Measurements from ENCODE around the gene TEPSIN.

The TEPSIN gene

GRCh38 chr17:81276781-81277180 is 37.9 kb upstream of the TEPSIN start:
- no peak overlapping the region for H3K27ac ChIP-seq
- TF ChIP-seq, protein P1, sequence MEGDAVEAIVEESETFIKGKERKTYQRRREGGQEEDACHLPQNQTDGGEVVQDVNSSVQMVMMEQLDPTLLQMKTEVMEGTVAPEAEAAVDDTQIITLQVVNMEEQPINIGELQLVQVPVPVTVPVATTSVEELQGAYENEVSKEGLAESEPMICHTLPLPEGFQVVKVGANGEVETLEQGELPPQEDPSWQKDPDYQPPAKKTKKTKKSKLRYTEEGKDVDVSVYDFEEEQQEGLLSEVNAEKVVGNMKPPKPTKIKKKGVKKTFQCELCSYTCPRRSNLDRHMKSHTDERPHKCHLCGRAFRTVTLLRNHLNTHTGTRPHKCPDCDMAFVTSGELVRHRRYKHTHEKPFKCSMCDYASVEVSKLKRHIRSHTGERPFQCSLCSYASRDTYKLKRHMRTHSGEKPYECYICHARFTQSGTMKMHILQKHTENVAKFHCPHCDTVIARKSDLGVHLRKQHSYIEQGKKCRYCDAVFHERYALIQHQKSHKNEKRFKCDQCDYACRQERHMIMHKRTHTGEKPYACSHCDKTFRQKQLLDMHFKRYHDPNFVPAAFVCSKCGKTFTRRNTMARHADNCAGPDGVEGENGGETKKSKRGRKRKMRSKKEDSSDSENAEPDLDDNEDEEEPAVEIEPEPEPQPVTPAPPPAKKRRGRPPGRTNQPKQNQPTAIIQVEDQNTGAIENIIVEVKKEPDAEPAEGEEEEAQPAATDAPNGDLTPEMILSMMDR (conservative IDR thresholded peaks at IDR 0.05), result no peak
- no peak for TF ChIP-seq ZFX (IDR thresholded peaks at IDR 0.05)

GRCh38 chr17:81274471-81274855 is 35.6 kb upstream of the TEPSIN start:
- no peak overlapping the region for H3K27ac ChIP-seq
- TF ChIP-seq, protein P1 (conservative IDR thresholded peaks at IDR 0.05), result no peak
- TF ChIP-seq ZFX (IDR thresholded peaks at IDR 0.05), result no peak

DNA sequence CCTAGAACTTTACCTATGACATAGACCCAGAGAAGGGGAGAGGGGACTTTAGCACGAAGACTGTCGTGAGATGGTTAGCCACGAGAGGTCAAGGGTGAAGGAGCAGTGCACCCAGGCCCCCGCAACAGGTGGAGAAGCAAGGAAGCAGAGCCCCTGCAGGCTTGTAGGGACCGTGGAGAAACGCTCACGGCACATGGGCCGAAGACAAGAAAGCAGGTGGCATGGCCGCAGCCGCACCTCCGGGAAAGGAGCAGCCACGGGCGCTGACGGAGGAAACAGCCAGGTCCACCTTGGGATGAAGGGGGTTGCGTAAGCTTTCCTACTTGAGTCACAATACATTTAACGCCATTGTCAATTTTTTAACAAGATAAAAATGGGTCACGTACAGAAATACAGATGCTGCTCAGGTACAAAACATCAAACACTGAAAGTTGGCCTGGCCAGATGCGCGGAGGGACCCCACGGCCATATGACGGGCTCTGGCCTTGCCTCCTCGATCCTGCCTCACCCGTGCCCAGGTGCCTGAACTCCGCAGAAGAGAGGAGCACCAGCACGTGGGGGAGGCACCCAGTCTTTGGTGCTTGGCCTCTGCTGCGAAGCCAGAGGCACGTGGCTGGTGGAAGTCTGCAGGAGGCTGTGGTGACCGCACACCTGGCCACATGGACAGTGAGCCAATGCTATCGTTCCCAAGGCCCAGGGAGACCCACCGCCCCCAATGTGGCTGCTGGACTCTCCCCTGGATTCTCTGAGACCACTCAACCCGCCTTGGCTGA is 35.0 kb upstream of the TEPSIN start:
- TF ChIP-seq, protein P1 (conservative IDR thresholded peaks at IDR 0.05), result no peak
- no peak for TF ChIP-seq ZFX (IDR thresholded peaks at IDR 0.05)
- H3K27ac ChIP-seq, result no peak overlapping the region

DNA sequence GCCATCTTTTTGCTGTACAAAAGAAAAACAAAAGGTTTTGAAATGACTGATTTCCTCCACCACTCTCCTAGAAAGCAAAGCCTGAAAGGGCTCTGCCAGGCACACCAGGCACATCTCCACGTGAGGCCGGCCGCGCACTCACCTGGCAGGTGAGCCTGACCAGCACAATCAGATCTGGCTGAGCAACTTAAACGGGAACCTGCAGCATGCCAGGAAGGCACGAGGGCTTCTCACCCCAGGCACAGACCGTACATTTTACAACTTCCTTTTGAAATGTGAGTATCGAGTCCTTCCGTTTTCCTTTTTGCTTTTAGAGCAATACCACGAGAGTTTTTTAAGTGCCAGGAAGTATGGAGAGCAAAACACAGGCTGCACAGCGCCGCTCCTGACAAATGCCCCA is 33.8 kb upstream of the TEPSIN start:
- TF ChIP-seq ZFX (IDR thresholded peaks at IDR 0.05), result no peak
- TF ChIP-seq, protein P1 (conservative IDR thresholded peaks at IDR 0.05), result no peak
- H3K27ac ChIP-seq, result peak overlapping the region; percentile 5; the same call in 1 of the 2 replicates

GRCh38 chr17:81271226-81271625 is 32.4 kb upstream of the TEPSIN start:
- no peak for TF ChIP-seq ZFX (IDR thresholded peaks at IDR 0.05)
- H3K27ac ChIP-seq, result no peak overlapping the region

DNA sequence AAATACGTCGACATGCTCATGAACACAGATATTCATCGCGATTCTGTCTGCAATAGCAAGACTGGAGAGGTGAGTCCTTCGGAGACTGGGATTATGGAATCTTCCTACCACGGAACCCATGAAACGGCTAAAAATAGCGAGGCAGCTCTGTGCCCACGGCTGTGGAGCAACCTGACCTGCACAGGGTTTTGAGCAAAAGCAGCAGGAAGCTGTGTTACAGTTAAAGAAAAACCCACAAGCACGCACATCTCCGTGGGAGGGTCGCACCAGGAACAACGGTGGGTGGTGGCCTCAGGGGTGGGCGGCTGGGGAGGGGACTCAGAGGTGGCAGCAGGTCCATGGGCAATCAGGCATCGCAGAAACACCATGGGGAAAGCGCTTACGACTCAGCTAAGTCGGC is 31.4 kb upstream of the TEPSIN start:
- no peak overlapping the region for H3K27ac ChIP-seq
- TF ChIP-seq, protein P1 (conservative IDR thresholded peaks at IDR 0.05), result no peak
- no peak for TF ChIP-seq ZFX (IDR thresholded peaks at IDR 0.05)

DNA sequence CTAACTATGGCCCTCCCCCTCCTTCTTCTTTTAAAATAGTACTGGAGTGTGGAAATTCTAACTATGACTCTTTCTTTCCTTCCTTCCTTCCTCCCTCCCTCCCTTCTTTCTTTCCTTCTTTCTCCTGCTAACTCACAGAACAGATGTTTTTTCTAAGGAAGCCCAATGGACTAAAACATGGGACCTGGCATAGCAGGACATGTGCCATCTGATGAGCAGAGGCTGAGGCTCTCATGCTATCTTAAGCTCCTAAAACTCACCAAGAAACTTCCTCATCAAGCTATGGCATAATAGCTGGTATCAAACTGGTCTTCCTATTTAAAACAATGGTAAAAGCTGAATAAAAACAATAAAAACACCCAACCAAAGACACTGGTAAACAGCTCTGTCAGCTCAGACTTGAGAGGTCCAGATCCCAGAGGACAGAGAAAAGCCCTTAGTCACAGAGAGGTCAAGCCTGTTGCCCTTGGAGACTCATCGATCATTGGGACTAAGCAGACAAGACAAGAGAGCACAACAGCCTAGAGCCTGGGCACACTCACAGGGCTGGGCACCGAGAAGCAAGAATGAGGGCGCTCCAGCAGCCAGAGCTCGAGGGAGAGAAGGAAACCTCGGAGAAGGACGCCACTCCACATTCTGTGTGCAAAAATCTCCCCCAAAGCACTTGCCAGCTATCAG is 28.7 kb upstream of the TEPSIN start:
- TF ChIP-seq, protein P1 (conservative IDR thresholded peaks at IDR 0.05), result no peak
- no peak for TF ChIP-seq ZFX (IDR thresholded peaks at IDR 0.05)
- H3K27ac ChIP-seq, result no peak overlapping the region

All from C4-2B (cell line).